ENCODE measurements around the gene MTHFD1L.

The MTHFD1L gene

DNA sequence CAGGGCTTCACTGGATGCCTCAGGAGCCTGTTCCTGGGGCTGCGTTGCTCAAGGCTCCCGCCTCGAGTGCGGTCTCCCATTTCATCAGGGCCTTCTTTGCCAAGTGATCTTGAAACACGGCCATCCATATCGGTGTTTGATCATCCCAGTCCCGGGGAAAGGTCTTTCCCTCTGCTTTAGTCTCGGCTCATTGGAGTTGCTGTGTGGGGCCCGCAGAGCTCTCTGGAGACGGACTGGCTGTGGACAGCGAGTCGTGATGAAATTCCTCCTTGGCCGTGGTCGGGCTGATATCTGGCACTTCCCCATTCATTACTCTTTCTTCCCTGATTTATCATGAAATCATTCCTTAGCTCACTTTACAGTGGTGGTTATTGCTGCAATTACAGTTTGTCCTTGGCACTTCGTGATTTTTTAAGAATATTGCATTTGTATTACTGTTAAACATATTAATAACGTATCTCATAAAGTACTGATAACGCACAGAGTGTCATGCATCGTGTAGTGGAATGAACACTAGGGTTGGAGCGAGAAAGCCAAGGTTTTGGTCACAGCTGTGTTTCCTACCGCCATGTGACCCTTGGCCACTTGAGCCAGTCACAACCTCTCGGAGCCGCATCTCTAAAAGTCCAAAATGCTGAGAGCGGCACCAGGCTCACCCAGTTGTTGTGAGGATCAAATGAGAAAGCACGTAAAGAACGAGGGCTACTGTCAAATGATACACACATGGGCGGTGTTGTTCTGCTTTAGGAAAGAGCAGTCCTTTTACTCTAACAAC lies 71.8 kb downstream of the MTHFD1L start:
- TF ChIP-seq TOX (CRISPR knock-in tag; IDR thresholded peaks at IDR 0.05; ENCODE audit: borderline replicate concordance) = no peak
- no peak for TF ChIP-seq ESRRG (CRISPR knock-in tag; IDR thresholded peaks at IDR 0.05)
- TF ChIP-seq GLIS3 (CRISPR knock-in tag; IDR thresholded peaks at IDR 0.05) = no peak
- TF ChIP-seq PPARA (CRISPR knock-in tag; IDR thresholded peaks at IDR 0.05; ENCODE audit: borderline replicate concordance) = no peak
- no peak for TF ChIP-seq CSRNP3 (CRISPR knock-in tag; IDR thresholded peaks at IDR 0.05)
- no peak for TF ChIP-seq OSR1 (CRISPR knock-in tag; IDR thresholded peaks at IDR 0.05)
- TF ChIP-seq ISL1 (CRISPR knock-in tag; IDR thresholded peaks at IDR 0.05) = no peak
- no peak for TF ChIP-seq ARNTL (CRISPR knock-in tag; IDR thresholded peaks at IDR 0.05; ENCODE audit: borderline replicate concordance, low read depth)
- TF ChIP-seq ZNF565 (CRISPR knock-in tag; conservative IDR thresholded peaks at IDR 0.05; ENCODE audit: low read depth) = no peak
- TF ChIP-seq CREB5 (CRISPR knock-in tag; IDR thresholded peaks at IDR 0.05; ENCODE audit: low read depth) = no peak
- TF ChIP-seq, protein P1, sequence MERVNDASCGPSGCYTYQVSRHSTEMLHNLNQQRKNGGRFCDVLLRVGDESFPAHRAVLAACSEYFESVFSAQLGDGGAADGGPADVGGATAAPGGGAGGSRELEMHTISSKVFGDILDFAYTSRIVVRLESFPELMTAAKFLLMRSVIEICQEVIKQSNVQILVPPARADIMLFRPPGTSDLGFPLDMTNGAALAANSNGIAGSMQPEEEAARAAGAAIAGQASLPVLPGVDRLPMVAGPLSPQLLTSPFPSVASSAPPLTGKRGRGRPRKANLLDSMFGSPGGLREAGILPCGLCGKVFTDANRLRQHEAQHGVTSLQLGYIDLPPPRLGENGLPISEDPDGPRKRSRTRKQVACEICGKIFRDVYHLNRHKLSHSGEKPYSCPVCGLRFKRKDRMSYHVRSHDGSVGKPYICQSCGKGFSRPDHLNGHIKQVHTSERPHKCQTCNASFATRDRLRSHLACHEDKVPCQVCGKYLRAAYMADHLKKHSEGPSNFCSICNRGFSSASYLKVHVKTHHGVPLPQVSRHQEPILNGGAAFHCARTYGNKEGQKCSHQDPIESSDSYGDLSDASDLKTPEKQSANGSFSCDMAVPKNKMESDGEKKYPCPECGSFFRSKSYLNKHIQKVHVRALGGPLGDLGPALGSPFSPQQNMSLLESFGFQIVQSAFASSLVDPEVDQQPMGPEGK (CRISPR knock-in tag; IDR thresholded peaks at IDR 0.05; ENCODE audit: borderline replicate concordance) = no peak
- no peak for TF ChIP-seq BACH2 (CRISPR knock-in tag; IDR thresholded peaks at IDR 0.05; ENCODE audit: borderline replicate concordance)
- no peak for TF ChIP-seq ZNF8 (CRISPR knock-in tag; IDR thresholded peaks at IDR 0.05)
- TF ChIP-seq, protein P2, sequence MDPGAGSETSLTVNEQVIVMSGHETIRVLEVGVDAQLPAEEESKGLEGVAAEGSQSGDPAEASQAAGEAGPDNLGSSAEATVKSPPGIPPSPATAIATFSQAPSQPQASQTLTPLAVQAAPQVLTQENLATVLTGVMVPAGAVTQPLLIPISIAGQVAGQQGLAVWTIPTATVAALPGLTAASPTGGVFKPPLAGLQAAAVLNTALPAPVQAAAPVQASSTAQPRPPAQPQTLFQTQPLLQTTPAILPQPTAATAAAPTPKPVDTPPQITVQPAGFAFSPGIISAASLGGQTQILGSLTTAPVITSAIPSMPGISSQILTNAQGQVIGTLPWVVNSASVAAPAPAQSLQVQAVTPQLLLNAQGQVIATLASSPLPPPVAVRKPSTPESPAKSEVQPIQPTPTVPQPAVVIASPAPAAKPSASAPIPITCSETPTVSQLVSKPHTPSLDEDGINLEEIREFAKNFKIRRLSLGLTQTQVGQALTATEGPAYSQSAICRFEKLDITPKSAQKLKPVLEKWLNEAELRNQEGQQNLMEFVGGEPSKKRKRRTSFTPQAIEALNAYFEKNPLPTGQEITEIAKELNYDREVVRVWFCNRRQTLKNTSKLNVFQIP (CRISPR knock-in tag; IDR thresholded peaks at IDR 0.05; ENCODE audit: borderline replicate concordance, low read depth) = no peak
- no peak for TF ChIP-seq TCF4 (CRISPR knock-in tag; IDR thresholded peaks at IDR 0.05; ENCODE audit: borderline replicate concordance)
- TF ChIP-seq SNAI2 (CRISPR knock-in tag; IDR thresholded peaks at IDR 0.05) = no peak
- TF ChIP-seq ZFP3 (CRISPR knock-in tag; IDR thresholded peaks at IDR 0.05) = no peak
- no peak for TF ChIP-seq TSHZ2 (CRISPR knock-in tag; IDR thresholded peaks at IDR 0.05)
- TF ChIP-seq CSDC2 (CRISPR knock-in tag; IDR thresholded peaks at IDR 0.05) = no peak
- no peak for ATAC-seq

- no peak for TF ChIP-seq ZNF8 (CRISPR knock-in tag; IDR thresholded peaks at IDR 0.05)
- no peak for TF ChIP-seq CREB5 (CRISPR knock-in tag; IDR thresholded peaks at IDR 0.05; ENCODE audit: low read depth)
- TF ChIP-seq, protein P1 (CRISPR knock-in tag; IDR thresholded peaks at IDR 0.05; ENCODE audit: borderline replicate concordance) = no peak
- no peak for ATAC-seq
Measured at GRCh38 chr6:150939399-150939798, 73.9 kb downstream of the MTHFD1L start.

Measured in SK-N-SH treated with all-trans-retinoic acid at 6 μM for 48 hours (cell line).